H1 (cell line): Measurements from ENCODE around the gene SCO2. TPM values are rescaled to one million over a fixed set of nuclear protein-coding genes. Genes with fewer than 3 reads are reported as not detected.

ENCODE experiments used
- polyA plus RNA-seq, 7 experiments: library from polyadenylated mRNA; depleted of rRNA in 3 of 7; stranded (reverse) in 5 of 7; unstranded in 2 of 7; fragments of >200 nt in 5 of 7; fragments of 200-250 nt in 2 of 7; gene quantifications; 1 replicate in 5 of 7; 2 replicates in 1 of 7; 4 replicates in 1 of 7; pipeline versions ENCODE4 v1.2.1 to v1.2.3, GENCODE V29; 2011 to 2013; ENCODE audit warnings: missing spikeins in 2 of 7, mixed read lengths in 2 of 7
- total RNA-seq: library from RNA; stranded (reverse); fragmentation: NEBNext Ultra II Directional; extraction: Animal tissue kit (Norgen Biotek cat#: 25700); gene quantifications from 2 replicates; pipeline ENCODE4 v1.2.1, GENCODE V29; 2021
- TF ChIP-seq, protein P1 (sequence below): fragments of 300-600 bp; sonication (generic); IDR thresholded peaks from 2 replicates; pipeline ENCODE4 v1.7.1; 2012; ENCODE audit warnings: low read length, moderate library complexity, mild to moderate bottlenecking, inconsistent platforms; ENCODE audit not compliant: insufficient replicate concordance

The SCO2 gene
- total and polyA plus RNA-seq, 2 of the 8 experiments (the other 6 are each of a cell fraction or from before 2014, with no cell fraction given): 2.0 TPM; not detected in 1

GRCh38 chr22:50537765-50538164, 12.4 kb upstream of the SCO2 start (continued):
- TF ChIP-seq, protein P1, sequence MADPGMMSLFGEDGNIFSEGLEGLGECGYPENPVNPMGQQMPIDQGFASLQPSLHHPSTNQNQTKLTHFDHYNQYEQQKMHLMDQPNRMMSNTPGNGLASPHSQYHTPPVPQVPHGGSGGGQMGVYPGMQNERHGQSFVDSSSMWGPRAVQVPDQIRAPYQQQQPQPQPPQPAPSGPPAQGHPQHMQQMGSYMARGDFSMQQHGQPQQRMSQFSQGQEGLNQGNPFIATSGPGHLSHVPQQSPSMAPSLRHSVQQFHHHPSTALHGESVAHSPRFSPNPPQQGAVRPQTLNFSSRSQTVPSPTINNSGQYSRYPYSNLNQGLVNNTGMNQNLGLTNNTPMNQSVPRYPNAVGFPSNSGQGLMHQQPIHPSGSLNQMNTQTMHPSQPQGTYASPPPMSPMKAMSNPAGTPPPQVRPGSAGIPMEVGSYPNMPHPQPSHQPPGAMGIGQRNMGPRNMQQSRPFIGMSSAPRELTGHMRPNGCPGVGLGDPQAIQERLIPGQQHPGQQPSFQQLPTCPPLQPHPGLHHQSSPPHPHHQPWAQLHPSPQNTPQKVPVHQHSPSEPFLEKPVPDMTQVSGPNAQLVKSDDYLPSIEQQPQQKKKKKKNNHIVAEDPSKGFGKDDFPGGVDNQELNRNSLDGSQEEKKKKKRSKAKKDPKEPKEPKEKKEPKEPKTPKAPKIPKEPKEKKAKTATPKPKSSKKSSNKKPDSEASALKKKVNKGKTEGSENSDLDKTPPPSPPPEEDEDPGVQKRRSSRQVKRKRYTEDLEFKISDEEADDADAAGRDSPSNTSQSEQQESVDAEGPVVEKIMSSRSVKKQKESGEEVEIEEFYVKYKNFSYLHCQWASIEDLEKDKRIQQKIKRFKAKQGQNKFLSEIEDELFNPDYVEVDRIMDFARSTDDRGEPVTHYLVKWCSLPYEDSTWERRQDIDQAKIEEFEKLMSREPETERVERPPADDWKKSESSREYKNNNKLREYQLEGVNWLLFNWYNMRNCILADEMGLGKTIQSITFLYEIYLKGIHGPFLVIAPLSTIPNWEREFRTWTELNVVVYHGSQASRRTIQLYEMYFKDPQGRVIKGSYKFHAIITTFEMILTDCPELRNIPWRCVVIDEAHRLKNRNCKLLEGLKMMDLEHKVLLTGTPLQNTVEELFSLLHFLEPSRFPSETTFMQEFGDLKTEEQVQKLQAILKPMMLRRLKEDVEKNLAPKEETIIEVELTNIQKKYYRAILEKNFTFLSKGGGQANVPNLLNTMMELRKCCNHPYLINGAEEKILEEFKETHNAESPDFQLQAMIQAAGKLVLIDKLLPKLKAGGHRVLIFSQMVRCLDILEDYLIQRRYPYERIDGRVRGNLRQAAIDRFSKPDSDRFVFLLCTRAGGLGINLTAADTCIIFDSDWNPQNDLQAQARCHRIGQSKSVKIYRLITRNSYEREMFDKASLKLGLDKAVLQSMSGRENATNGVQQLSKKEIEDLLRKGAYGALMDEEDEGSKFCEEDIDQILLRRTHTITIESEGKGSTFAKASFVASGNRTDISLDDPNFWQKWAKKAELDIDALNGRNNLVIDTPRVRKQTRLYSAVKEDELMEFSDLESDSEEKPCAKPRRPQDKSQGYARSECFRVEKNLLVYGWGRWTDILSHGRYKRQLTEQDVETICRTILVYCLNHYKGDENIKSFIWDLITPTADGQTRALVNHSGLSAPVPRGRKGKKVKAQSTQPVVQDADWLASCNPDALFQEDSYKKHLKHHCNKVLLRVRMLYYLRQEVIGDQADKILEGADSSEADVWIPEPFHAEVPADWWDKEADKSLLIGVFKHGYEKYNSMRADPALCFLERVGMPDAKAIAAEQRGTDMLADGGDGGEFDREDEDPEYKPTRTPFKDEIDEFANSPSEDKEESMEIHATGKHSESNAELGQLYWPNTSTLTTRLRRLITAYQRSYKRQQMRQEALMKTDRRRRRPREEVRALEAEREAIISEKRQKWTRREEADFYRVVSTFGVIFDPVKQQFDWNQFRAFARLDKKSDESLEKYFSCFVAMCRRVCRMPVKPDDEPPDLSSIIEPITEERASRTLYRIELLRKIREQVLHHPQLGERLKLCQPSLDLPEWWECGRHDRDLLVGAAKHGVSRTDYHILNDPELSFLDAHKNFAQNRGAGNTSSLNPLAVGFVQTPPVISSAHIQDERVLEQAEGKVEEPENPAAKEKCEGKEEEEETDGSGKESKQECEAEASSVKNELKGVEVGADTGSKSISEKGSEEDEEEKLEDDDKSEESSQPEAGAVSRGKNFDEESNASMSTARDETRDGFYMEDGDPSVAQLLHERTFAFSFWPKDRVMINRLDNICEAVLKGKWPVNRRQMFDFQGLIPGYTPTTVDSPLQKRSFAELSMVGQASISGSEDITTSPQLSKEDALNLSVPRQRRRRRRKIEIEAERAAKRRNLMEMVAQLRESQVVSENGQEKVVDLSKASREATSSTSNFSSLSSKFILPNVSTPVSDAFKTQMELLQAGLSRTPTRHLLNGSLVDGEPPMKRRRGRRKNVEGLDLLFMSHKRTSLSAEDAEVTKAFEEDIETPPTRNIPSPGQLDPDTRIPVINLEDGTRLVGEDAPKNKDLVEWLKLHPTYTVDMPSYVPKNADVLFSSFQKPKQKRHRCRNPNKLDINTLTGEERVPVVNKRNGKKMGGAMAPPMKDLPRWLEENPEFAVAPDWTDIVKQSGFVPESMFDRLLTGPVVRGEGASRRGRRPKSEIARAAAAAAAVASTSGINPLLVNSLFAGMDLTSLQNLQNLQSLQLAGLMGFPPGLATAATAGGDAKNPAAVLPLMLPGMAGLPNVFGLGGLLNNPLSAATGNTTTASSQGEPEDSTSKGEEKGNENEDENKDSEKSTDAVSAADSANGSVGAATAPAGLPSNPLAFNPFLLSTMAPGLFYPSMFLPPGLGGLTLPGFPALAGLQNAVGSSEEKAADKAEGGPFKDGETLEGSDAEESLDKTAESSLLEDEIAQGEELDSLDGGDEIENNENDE: no peak
